ENCODE data around the gene CHCHD3.

CHCHD3 gene

DNA sequence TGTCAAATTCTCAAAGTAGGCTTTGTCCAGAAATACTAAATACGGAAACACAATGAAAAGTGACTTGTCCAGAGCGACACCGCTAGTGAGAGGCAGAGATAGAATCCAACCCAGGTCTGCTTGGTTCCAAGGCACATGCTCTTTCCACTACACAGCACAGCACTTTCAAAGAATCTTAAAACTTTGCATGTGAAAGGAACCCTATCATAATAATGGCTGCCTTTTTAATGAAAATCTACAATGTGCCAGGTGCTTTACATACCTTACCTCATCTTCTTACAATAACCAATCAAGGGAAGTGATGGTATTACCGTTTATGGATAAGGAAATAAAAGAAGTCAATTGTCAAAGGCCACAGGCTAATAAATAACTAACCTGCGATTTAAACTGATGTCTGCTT is 2.6 kb downstream of the CHCHD3 start:
- DNase-seq (ENCODE audit: low read depth in 4 of 4, low spot score in 1 of 4): no peak

GRCh38 chr7:133077394-133077793 is 4.5 kb downstream of the CHCHD3 start:
- no peak for DNase-seq (ENCODE audit: low read depth in 4 of 4, low spot score in 1 of 4)

DNA sequence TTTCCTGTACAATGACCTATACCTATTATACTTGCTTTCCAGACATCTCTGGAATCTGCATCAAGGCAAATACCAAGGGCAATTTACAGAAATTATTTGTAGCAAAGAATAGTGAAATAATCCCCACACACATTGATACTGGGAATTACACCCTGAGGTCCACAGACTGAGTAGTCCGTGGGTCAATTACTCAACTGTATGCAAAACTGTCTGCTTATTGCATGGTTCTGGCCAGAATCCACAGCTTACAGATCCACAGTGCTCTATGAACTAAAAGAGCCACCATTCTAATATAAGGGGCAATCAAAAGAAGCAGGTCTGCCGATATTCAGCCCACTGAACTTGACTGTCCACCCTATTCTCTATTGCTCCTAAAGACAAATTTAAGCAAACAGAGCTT is 5.7 kb downstream of the CHCHD3 start:
- DNase-seq (ENCODE audit: low read depth in 4 of 4, low spot score in 1 of 4): no peak

DNA sequence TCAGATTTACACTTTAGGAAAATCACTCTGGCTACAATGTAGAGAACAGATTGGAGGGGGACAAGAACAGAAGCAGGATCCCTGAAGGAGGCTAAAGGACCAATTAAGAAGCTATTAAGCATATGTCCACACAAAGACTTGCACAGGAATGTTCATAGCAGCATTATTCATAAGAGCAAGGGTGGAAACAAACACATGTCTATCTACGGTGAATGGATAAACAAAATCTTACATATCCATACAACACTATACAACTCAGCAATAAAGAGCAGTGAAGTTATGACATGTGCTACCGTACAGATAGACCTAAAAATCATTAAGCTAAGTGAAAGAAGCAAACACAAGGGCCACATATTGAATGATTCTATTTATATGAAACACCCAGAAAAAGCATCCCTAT is 10.4 kb downstream of the CHCHD3 start:
- DNase-seq (ENCODE audit: low read depth in 4 of 4, low spot score in 1 of 4): no peak

DNA sequence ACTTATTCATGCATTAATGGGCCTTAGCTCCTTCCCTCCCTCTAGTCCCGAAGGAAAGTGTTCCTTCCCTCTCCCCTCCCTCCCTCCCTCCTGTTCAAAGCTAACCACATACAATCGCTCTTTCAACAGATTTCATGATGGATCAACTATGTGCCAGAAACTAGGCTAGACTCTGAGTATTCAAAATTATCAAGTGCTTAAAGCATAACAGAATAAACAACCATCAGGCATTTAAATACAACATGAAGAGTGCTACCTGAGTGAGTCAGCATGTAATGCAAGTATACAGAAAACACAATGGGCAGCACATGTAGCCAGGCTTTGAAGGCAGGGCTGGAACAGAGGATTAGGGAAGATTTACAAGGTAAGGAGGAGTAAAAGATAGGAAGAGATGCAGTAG is 11.3 kb downstream of the CHCHD3 start:
- no peak for DNase-seq (ENCODE audit: low read depth in 4 of 4, low spot score in 1 of 4)

- no peak for DNase-seq (ENCODE audit: low read depth in 4 of 4, low spot score in 1 of 4)
Observed at GRCh38 chr7:133065301-133065700, 16.6 kb downstream of the CHCHD3 start.

- DNase-seq (ENCODE audit: low read depth in 4 of 4, low spot score in 1 of 4): no peak
Observed at GRCh38 chr7:133064082-133064820, 17.6 kb downstream of the CHCHD3 start.

- DNase-seq (ENCODE audit: low read depth in 4 of 4, low spot score in 1 of 4): no peak
Observed at GRCh38 chr7:133061792-133062191, 20.1 kb downstream of the CHCHD3 start.

DNA sequence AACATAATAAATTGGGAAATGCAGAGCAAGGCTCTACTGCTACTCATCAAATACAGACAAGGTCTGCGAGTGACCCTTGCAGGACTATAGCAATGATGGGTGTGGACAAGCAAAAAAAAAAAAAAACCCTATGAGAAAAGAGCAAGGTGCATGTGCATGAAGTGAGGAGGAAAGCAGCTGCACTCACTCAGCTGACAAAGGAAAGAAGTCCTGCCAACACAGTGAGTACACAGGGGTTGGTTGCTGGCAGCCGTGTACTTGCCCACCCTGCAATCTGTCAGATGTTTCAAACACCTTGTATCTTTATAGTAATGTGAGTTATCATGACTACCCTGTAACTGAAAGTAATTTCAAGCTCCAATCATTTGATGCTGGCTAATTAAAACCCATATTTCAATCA is 20.5 kb downstream of the CHCHD3 start:
- DNase-seq (ENCODE audit: low read depth in 4 of 4, low spot score in 1 of 4): no peak

- no peak for DNase-seq (ENCODE audit: low read depth in 4 of 4, low spot score in 1 of 4)
Observed at GRCh38 chr7:133060004-133060403, 21.9 kb downstream of the CHCHD3 start.

- no peak for DNase-seq (ENCODE audit: low read depth in 4 of 4, low spot score in 1 of 4)
Observed at GRCh38 chr7:133059263-133059662, 22.6 kb downstream of the CHCHD3 start.

- DNase-seq (ENCODE audit: low read depth in 4 of 4, low spot score in 1 of 4): no peak
Observed at GRCh38 chr7:133056370-133057238, 25.3 kb downstream of the CHCHD3 start.

GRCh38 chr7:133054162-133054840 is 27.6 kb downstream of the CHCHD3 start:
- DNase-seq (ENCODE audit: low read depth in 4 of 4, low spot score in 1 of 4): no peak

DNA sequence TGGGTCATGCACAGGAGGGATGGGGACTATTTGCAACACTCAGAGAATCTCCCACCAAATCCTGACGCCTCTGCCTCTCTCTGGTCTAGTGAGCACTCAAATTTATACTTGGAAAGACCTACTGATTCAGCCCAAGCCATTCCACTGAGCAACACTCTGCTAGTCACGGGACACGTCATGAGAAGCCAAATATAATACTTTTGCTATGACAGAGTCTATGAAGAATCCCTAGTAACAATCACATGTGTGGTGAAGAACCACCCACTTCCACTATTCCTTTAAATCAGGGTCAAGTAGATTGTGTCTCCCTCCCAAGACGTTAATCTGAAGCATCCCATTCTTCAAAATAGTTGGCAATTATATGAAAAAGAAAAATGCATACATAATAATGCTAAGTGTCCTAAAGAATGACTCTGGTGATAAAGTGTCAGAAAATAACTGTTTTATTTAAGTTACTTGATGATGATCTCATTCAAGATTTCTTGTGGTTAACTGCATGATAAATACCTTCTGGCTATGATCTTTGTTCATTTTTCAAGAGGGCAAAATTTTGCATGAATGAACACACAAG is 28.5 kb downstream of the CHCHD3 start:
- DNase-seq (ENCODE audit: low read depth in 4 of 4, low spot score in 1 of 4): no peak

DNA sequence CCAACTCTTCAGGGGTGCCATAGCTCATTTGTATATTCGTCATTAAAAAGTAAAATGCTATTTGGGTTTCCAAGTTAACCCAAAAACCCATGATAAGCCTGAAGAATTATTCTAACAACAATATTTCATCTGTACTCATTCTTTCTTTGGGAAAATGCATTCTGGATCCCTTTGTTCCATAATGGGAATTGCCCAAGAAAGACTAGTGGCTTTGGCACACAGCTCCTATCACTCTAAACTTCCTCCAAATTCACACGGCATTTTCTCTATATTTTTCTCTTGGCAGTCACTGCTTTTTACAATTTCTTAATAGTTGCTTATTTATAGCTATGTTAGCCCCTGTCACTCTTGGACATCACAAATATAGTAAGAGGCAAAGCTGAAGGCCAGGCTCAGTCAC is 29.1 kb downstream of the CHCHD3 start:
- DNase-seq (ENCODE audit: low read depth in 4 of 4, low spot score in 1 of 4): no peak

DNA sequence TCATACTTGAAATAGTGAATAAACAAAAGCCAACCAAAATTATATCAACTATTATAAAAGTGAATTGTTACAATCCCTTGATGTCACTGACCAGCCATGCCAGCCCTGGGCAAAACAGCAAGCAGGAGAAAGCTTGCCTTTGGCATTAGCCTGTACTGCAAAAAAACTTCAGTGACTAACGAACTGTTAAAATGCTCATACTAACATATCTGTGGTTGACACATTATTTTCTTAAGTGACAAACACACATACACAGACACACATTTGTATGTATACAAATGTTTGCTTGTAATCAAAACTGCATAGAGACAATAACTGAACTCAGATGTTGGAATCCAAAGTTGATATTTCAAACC is 29.5 kb downstream of the CHCHD3 start:
- no peak for DNase-seq (ENCODE audit: low read depth in 4 of 4, low spot score in 1 of 4)

DNA sequence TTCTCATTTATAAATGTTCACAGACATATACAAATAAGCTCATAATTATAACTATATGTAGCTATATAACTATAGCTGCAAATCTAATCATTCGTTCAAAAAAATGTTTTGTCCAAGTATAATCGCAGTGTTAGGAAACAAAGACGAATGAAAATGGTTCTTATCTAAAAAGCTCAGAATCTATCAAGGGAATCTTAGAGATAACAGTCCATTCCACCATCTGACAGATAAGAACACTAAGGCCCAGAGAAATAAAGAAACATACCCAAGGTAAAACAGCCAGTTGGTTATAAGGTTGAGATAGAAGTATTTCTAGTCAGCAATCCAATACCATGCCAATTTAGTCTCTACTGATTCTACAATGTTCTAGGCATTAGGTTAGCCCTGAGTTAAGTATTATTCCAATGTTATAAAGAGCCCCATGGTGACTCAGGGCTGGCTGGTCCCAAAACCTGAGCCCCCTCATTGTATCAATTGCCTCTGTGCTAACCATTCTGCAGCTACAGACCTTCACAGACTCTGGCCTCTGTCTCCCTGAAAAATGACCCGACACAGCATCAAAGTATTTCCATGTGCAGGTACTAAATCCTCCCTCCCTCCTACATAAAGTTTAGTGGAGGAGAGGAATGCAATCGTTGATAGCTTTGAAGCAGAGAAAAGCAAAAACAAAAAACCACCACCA is 30.0 kb downstream of the CHCHD3 start:
- no peak for DNase-seq (ENCODE audit: low read depth in 4 of 4, low spot score in 1 of 4)

- DNase-seq (ENCODE audit: low read depth in 4 of 4, low spot score in 1 of 4): no peak
Observed at GRCh38 chr7:133051066-133051465, 30.8 kb downstream of the CHCHD3 start.

DNA sequence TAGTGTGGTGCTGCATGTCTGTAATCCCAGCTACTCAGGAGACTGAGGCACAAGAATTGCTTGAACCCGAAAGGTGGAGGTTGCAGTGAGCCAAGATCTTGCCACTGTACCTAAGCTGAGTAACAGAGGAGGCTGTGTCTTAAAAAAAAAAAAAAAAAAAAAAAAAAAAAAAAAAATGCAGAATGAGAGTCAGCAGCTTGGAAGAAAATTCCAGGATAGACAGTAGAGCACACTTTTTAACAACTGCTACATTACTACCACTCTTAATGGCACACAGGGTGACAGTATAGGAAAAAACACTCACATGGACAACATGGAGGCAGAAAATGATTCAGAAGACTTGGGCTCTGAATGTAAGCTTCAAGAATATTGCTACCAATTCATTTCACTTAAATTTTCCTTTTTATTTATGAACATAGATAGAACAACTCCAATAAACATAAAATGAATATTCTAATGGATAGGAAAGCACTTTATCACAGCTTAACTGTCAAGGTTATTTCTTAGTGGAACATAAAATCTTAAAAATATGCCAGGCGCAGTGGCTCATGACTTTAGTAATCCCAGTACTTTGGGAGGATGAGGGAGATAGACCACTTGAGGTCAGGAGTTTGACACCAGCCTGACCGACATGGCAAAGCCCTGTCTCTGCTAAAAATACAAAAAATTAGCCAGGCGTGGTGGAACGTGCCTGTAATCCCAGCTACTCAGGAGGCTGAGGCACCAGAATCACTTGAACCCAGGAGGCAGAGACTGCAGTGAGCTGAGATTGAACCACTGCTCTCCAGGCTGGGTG is 31.5 kb downstream of the CHCHD3 start:
- no peak for DNase-seq (ENCODE audit: low read depth in 4 of 4, low spot score in 1 of 4)

- DNase-seq (ENCODE audit: low read depth in 4 of 4, low spot score in 1 of 4): no peak
Observed at GRCh38 chr7:133048589-133048988, 33.3 kb downstream of the CHCHD3 start.

Measured in stimulated activated CD4-positive, alpha-beta T cell treated with anti-CD3 and anti-CD28 coated beads, Interleukin-1b, Interleukin-23, amount 100 ng/mL, for 24 hours (primary cell).